ENCODE measurements around the gene KIAA0825.

The KIAA0825 gene

DNA sequence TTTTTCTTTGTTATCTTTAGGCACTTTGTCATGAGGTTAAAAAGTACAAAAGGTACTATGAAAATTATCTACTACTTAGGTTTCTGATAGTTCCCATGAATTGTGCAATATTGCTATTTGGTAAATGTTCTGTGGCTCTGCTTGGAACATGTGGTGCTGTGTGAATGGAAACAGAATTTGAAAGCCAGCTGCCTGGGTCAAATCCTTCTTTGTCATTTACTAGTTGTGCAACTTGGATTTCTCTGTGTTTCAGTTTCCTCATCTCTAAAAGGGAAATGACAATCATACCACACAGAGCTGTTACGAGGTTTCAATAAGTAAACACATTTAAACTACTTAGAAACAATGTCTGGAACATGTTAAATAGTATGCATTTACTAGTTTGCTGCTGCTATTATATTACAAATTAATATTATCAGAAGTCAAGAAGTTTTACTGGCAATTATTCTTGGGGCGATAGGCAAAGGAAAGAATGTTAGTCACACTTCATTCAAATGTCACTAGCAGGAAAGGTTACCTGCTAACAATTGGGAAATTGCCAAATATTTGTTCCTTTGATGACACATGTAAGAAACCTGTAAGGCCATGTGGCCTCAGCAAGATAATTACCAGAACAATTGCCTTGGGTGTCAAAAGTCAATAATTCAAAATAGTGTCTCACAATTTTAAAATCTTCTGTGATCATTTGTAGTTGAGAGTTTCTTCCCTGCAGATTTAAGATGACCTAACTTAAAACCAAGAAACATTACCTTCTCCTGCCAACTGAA lies 184.8 kb downstream of the KIAA0825 start:
- DNase-seq (ENCODE audit: low read depth, low spot score), result no peak

DNA sequence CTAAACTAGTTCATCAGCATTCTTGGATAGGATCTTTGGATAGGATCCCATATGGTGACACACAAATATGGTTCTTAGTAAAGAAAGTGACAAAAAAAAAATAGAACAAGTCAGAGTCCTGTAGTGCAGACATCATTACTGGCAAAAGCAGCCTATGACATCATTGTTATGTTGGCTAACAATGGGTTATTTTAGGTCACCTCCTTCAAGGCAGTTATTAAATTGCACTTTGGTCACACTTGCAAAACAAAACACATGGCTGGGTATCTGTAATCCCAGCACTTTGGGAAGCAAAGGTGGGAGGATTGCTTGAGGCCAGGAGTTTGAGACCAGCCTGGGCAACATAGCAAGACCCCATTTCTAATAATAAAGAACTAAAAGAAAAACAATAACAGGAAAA lies 185.9 kb downstream of the KIAA0825 start:
- DNase-seq (ENCODE audit: low read depth, low spot score), result no peak

DNA sequence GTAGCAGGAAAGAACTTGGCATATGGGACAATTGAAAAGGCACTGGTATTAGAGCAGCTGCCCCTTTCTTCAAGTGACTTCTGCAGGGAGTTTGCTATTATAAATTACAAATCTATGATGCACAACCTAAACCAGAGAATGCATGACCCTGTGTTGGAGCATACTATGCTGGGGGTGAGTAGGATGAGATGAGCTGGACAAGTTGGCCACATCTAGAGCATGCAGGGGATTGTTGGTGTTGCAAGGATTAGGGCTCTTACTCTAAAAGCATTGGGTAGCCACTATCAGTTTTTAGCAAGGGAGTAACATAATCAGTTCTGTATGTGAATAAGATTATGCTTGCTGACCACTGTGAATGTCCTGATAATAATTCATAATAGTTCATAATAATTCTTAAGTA lies 186.7 kb downstream of the KIAA0825 start:
- no peak for DNase-seq (ENCODE audit: low read depth, low spot score)

DNA sequence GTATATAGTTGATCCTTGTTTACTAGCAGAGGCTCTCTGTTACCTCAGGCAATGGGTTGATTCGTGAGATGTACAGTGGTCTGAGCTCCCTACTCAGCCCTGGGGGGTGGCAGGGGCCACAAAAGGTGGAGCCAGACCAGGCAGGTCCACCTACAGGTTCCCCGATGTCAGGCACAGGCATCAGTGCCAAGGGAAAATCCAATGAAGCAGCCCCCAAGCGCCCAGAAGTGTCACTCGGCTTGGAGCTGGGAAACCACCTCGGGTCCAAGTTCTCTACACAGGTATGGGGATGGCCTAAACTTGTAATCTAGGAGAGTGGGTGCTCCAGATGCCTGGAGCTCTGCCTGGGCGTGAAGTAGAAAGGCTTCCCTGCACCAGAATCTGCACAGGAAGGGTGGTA lies 188.8 kb downstream of the KIAA0825 start:
- DNase-seq (ENCODE audit: low read depth, low spot score), result no peak

DNA sequence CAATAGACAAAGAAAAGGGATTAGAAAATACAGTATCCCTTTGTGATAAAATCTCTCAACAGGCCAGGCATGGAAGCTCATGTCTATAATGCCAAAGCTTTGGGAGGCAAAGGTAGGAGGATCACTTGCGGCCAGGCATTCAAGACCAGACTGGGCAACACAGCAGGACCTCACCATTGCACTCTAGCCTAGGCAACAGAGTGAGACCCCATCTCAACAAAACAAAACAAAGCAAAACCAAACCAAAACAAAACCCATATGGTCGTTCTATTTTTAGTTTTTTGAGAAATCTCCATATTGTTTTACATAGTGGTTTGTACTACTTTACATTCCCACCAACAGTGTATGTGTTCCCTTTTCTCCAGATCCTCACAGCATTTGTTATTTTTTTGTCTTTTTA lies 193.0 kb downstream of the KIAA0825 start:
- no peak for DNase-seq (ENCODE audit: low read depth, low spot score)

DNA sequence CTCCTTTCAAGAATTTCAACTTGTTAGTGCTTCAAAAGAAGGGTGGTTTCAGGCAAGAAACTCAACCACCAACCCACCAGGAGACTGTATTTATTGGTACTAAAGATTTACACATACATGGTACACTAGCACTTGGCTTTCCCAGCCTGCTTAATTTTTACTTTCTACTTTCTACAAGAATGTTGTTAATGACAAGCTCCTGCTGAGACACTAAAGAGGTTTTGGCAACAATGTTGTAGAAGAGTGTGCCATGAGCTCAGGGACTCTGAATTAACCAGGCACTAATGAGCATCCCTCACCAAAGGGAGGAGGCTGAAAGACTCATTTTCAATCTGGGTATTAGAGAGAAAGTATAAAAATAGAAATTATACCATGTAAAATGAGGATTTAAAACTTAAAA lies 195.0 kb downstream of the KIAA0825 start:
- no peak for DNase-seq (ENCODE audit: low read depth, low spot score)

DNA sequence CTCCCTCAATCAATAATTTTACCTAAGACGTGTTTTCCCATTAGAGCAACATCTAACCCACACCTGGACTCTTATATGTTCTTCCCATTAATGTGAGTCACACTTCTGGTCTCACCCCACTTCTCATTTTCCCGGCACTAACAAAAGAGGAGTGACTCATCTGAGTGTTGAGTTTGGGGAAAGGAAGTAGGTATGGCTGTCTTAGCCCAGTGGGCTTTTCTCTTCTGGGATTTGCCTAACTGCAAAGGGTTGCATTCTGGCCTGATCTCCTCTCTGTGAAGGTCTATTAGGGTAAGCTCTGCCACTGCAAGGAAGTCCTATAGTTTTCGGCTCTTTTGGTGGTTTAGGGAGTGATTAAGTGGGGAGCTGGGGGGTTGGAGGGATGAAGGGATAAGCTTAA lies 195.6 kb downstream of the KIAA0825 start:
- DNase-seq (ENCODE audit: low read depth, low spot score), result no peak

DNA sequence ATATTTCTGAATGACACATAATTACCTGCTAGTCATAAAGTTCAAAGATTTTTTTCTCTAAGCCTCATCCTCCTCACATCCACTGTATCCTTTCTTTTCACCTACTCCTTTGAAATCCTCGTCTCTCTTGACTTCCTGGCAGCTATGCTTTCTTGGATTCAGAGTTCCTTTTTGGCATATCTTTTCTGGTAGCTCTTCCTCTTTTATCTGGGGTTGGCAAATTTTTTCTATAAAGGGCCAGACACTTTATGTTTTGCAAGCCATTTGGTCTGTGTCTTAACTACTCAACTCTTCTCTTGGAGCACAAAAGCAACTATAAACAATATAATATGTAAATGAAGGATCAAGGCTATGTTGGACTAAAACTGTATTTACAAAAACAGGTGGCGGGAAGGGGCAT lies 197.5 kb downstream of the KIAA0825 start:
- no peak for DNase-seq (ENCODE audit: low read depth, low spot score)

DNA sequence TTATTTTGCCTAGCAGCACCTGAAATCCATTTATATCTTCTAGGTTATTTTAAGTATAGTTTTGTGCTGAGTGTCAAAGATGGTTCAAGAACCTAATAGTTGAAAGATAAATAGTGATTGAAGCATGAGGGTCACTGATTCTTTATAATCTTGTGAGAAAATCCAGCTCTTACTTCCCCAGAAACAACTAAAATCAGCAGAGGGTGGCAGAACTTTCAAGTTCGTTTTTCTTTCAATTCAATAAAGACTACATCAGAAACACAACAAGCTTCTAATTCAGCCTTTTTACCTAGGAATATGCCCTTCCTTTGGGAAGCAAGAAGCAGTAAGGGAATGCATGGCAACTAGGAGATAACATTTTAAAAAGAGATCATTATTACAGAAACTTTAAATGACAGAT lies 202.6 kb downstream of the KIAA0825 start:
- DNase-seq (ENCODE audit: low read depth, low spot score), result no peak

DNA sequence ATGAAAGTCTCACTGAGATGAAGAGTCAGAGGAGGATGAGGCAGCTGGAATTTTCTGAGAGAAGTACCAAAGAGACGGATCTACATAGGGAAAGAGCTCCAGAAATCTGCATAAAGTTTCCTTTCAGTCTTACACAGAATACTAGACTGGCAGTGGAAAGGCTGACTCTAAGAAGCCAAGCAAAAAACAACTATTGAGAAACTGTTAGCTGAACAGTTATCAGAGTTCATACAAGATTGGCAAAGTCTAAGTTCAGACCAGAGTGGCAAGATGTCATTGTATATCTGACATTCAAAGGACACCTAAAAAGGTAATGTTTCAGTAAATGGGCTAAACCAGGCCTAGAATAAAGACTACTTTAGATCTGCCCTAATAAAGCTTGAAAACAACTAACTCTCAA lies 209.0 kb downstream of the KIAA0825 start:
- DNase-seq (ENCODE audit: low read depth, low spot score), result no peak

DNA sequence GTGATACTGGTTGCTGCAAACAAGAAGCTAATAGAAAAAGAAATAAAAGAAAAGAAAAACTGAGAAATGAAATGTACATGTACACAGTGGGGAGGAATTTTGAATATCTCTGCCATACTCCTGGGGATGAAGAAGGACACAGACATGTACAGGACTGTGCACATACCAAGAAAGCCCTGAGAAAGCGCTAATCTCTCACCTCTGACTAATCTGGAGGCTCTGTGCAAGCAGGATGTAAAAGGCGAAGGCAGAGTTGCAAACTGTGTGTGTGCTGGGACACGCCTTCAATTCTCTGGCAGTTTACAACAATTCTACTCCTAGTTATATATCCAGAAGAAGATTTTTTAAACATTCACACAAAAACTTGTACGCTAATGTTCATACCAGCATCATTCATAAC lies 211.4 kb downstream of the KIAA0825 start:
- no peak for DNase-seq (ENCODE audit: low read depth, low spot score)

DNA sequence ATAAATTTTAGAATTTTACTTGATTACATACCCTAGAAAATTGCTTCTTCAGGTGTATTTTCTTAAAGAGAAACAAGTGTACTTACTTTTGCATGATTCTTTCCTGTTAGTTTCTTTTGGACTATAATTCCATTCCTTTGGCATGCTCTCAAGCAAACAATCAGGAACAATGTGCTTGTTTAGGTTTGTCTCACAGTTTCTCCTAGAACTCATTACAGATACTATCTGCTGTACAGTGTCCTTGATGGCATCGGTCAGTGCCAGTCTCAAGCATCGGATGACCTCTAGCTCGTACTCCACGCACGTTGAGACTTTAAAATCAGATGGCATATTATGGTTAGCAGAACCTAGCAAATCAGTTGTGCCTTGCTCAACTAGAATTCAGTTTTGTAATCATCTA lies 214.9 kb downstream of the KIAA0825 start:
- no peak for DNase-seq (ENCODE audit: low read depth, low spot score)

DNA sequence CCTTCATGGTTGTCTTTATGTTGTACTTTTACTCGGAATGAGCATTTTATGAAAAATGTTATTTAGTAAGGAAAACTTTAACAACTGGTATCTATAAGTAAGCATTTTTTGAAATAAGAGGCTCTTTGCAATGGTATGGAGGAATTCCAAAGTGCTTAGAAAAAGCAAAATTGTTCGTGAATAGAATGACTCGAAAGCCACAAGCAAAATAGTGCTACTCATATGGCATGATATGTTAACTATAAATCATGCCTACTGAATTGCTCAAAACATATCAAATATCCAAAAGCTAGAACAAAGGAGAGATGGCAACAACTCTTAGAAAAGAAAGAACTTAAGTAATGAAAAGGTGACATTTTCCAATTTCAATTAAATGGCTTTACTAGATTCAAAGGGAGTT lies 216.3 kb downstream of the KIAA0825 start:
- no peak for DNase-seq (ENCODE audit: low read depth, low spot score)

DNA sequence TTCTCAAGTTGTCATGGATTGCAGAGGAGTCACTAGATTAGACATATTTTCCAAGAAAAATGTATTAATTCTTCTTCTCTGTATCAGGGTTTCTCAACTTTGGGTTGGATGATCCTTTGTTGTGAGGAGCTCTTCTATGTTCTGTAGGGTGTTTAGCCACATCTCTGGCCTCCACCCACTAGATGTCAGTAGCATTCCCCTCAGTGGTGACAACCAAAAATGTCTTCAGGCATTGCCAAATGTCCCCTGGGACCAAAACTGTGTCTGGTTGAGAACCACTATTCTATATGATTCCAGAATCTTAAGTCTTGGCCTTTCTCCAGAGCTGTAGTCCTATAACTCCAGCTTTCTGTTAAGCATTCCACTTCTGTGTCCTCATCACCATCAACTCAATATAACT lies 220.9 kb downstream of the KIAA0825 start:
- no peak for DNase-seq (ENCODE audit: low read depth, low spot score)

DNA sequence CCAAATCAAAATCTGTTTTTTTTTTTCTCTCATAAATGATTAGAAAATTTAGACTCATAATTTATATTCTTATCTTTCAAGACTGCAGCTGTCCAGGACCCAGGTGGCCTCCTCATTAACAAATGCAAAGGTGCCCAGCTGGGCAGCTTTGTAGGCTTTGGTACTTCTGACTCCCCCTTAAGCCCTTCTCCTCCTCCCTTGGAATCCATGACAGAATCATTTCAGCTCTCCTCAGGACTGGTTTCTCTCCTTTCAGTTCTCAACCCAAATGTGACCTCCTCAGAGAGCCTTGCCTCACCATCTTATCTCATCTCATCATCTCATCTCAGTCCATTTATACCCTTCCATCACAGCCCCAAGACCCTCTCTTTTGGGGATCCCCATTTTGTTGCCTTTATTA lies 221.7 kb downstream of the KIAA0825 start:
- no peak for DNase-seq (ENCODE audit: low read depth, low spot score)

DNA sequence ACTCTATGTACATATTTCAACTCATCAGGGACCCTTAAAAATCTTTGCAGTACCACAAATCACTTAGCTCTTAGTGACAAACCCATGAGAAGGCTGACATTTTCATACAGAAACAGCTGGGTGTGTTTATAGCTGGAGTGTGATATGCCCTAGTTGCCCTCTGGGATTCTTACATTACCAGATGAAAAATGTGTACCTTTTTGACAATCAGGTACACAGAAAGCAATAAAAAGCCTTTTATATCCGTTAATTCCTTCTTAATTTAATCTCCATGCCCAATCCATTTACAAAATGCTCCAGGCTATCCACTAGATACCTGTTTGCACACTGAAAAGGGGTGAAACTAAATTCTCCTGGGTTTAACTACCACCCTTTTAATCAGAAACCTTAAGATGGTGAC lies 222.9 kb downstream of the KIAA0825 start:
- DNase-seq (ENCODE audit: low read depth, low spot score), result no peak

DNA sequence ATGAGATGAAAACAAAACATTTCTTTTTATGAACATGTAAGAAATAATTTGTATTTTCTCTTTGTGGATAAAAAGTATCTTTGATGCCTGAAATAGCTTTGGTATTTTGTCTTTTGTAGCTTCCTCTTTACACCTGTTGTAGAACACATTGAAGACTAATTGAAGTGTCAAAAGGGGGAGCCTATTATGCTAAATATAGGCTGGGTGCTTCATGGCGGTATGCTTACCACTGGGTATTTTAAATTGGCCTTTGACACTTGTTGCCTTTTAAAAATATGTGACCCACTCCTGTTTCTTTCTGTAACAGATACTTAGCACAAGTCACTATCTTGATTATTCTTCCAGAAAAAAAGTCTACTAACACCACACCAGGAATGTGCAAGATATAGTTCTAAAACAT lies 226.4 kb downstream of the KIAA0825 start:
- no peak for DNase-seq (ENCODE audit: low read depth, low spot score)

DNA sequence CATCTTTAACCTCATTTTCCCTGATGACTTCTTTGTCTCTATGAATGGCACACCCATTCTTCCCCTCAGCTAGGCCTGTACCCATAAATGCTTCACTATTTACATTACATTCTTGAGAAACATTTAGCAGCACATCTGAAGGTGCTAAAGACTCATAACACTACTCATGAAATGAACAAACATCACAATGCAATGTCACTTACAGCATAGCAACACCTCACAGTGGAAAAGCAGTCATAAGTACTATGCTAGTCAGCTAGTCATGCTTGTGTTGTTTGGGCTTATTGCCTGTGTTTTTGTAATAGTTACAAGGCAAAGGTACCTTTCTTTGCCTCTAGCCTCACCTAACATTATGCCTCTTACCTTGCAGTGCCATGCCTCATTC lies 228.9 kb downstream of the KIAA0825 start:
- DNase-seq (ENCODE audit: low read depth, low spot score), result no peak

DNA sequence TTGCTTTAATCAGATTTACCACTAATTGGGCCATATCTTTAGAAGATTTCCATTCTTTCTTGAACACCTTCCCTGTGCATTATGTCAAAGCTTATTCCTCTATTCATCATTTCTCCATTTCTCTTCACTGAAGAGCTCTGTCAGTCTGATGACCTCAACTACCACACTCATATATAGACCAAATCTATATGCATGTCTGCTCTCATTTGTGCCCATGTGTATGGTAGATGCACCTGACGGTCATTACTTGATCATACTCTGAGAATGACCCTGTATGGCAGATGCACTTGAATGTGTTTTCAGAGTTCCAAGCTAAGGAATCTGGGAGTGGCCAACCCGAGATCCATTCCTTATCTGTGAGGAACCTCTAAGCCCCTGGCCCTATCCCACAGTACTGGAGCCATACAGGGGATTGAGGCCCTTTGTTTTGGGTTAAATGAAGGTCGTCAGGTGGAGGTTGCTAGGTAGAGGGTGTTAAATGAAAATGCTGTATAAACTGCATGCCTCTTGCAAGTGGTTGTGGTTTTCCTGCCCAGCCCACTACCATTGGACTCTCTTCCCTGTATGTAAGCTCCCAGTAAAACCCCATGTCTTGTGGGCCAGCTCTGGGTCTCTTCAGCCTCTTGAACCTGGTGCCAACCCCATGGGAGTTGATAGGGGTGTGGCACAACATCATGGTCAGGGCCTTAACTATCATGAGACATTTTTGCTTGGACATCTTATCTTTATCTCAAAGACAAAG lies 229.5 kb downstream of the KIAA0825 start:
- no peak for DNase-seq (ENCODE audit: low read depth, low spot score)

DNA sequence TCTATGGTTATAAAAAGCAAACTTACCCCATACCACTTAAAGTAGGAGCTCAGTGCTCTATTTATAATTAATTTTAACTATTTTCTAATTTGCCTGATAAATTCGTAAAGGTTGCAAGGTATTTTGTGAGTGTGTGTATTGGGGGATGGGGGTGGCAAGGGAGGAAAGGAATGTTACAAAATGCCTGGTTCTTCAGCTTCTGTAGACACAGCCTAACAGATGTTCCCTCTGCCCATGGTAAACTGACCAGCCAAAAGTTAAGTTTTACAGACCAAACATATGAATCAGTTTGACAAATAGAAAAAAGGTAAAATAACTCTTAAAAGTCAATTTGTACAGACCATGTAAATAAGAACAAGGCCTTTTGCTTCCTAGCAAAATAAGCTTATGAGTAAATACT lies 232.6 kb downstream of the KIAA0825 start:
- DNase-seq (ENCODE audit: low read depth, low spot score), result no peak

DNA sequence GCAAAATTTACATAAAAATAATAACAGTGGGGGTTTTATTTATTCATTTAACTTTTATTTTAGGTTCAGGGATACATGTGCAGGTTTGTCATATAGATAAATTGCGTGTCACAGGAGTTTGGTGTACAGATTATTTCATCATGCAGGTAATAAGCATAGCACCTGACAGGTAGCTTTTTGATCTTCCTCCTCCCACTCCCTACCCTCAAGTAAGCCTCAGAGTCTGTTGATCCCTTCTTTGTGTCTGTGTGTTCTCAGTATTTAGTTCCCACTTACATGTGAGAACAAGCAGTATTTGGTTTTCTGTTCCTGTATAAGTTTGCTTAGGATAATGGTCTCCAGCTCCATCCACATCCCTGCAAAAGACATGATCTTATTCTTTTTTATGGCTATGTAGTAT lies 240.3 kb downstream of the KIAA0825 start:
- DNase-seq (ENCODE audit: low read depth, low spot score), result no peak

DNA sequence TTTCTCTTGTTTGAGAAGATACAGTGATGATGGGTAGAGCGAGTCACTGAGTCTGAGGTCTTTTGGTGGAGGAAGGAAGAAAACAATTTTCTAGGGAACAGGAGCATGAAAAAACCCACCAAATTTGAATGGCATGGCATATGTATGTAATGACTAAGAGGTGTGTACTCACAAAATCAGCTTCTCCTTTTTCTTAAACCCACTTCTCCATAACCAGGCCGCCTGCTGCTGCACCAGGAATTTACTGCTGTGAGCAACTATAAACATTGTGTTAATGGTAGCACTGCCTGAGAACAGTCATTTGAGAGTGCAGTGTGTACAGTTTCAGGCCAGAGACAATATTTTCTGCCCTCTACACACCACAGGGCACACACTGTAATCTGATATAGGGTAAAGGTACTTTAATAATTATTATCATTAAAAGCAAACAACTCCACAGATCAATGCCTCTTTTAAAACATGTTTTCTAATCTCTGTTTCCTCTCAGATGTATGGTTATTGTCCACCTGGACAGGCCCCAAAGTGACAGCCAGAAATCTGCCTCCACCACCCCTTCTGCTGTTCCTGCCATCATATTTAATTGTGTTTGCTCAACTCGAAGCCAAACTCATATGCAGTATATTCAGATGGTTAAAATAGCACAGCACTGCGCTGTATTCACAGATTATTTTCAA lies 241.6 kb downstream of the KIAA0825 start:
- no peak for DNase-seq (ENCODE audit: low read depth, low spot score)

DNA sequence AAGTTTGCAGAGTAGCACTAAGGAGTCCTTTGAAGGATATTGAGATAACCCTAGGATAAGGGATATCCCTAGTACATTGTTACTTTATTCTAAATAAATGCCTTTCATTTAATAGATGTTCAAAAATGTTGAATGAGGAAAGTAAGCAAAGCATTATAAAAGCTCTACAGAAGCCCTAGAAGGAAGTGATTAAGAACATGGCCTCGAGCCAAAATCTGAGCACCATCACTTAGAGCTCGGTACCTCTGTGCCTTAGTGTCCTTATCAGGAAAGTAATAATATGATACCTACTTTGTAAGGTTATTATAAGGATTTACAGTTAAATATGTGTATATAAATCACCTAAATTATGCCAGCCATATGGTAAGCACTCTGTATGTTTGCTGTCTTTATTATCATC lies 242.6 kb downstream of the KIAA0825 start:
- DNase-seq (ENCODE audit: low read depth, low spot score), result no peak

Measured in activated naive CD8-positive, alpha-beta T cell treated with anti-CD3 and anti-CD28 coated beads, Interleukin-2, amount 50 U/mL, for 16 hours (primary cell).